Measurements from ENCODE around the gene NOS1AP. TPM values are rescaled to one million over a fixed set of nuclear protein-coding genes. Genes with fewer than 3 reads are reported as not detected.

The NOS1AP gene
- total and polyA plus RNA-seq, 9 of the 15 experiments (the other 6 are each of a cell fraction or from before 2014, with no cell fraction given), result 0.07 to 1.5 (median 0.22) TPM

DNA sequence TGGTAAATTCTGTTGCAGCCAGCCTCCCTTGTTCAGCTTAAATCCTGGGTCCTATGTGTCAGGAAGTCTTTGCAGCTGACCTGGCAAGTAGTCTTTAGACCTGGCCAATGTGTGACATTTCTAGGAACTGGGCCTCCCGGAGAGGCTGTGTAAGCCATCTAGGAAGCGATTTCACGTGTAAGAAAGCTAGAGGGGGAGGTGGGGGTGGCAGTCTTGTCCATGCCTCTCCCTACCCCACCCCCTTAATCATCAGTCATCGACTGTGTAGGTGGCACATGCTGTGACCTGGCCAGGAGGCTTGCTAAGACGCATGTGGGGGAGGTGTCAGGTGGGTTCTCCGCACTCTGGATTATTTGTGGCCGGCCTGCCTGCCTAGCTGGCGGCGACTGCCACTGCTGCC lies 320.5 kb downstream of the NOS1AP start (continued):
- TF ChIP-seq U2AF1 (optimal IDR thresholded peaks at IDR 0.05; ENCODE audit: low read depth, low read length), result no peak
- no peak for TF ChIP-seq CBX1 (IDR thresholded peaks at IDR 0.05; ENCODE audit: low read depth)
- TF ChIP-seq PURB (CRISPR knock-in tag; IDR thresholded peaks at IDR 0.05; ENCODE audit: low read depth), result no peak
- peak; percentile 17; the same call in 1 of the 2 replicates for TF ChIP-seq MYC (IDR thresholded peaks at IDR 0.05; ENCODE audit: low read depth, low read length)
- TF ChIP-seq MYC (CRISPR knock-in tag; IDR thresholded peaks at IDR 0.05; ENCODE audit: borderline replicate concordance, low read depth), result no peak
- no peak for TF ChIP-seq TRIM28 (IDR thresholded peaks at IDR 0.05)
- no peak for TF ChIP-seq HNRNPLL (IDR thresholded peaks at IDR 0.05; ENCODE audit: low read depth, low read length, poor library complexity, severe bottlenecking)
- TF ChIP-seq, protein P1, sequence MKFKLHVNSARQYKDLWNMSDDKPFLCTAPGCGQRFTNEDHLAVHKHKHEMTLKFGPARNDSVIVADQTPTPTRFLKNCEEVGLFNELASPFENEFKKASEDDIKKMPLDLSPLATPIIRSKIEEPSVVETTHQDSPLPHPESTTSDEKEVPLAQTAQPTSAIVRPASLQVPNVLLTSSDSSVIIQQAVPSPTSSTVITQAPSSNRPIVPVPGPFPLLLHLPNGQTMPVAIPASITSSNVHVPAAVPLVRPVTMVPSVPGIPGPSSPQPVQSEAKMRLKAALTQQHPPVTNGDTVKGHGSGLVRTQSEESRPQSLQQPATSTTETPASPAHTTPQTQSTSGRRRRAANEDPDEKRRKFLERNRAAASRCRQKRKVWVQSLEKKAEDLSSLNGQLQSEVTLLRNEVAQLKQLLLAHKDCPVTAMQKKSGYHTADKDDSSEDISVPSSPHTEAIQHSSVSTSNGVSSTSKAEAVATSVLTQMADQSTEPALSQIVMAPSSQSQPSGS (CRISPR knock-in tag; IDR thresholded peaks at IDR 0.05), result no peak
- TF ChIP-seq MCM7 (IDR thresholded peaks at IDR 0.05), result no peak
- TF ChIP-seq ZKSCAN3 (CRISPR knock-in tag; IDR thresholded peaks at IDR 0.05), result no peak
- no peak for TF ChIP-seq ESRRA (IDR thresholded peaks at IDR 0.05; ENCODE audit: borderline replicate concordance, low read depth)
- peak; percentile 37; the same call in 1 of the 2 replicates for TF ChIP-seq ZEB2 (IDR thresholded peaks at IDR 0.05)
- no peak for TF ChIP-seq TAF7 (tag; IDR thresholded peaks at IDR 0.05)
- TF ChIP-seq, protein P2, sequence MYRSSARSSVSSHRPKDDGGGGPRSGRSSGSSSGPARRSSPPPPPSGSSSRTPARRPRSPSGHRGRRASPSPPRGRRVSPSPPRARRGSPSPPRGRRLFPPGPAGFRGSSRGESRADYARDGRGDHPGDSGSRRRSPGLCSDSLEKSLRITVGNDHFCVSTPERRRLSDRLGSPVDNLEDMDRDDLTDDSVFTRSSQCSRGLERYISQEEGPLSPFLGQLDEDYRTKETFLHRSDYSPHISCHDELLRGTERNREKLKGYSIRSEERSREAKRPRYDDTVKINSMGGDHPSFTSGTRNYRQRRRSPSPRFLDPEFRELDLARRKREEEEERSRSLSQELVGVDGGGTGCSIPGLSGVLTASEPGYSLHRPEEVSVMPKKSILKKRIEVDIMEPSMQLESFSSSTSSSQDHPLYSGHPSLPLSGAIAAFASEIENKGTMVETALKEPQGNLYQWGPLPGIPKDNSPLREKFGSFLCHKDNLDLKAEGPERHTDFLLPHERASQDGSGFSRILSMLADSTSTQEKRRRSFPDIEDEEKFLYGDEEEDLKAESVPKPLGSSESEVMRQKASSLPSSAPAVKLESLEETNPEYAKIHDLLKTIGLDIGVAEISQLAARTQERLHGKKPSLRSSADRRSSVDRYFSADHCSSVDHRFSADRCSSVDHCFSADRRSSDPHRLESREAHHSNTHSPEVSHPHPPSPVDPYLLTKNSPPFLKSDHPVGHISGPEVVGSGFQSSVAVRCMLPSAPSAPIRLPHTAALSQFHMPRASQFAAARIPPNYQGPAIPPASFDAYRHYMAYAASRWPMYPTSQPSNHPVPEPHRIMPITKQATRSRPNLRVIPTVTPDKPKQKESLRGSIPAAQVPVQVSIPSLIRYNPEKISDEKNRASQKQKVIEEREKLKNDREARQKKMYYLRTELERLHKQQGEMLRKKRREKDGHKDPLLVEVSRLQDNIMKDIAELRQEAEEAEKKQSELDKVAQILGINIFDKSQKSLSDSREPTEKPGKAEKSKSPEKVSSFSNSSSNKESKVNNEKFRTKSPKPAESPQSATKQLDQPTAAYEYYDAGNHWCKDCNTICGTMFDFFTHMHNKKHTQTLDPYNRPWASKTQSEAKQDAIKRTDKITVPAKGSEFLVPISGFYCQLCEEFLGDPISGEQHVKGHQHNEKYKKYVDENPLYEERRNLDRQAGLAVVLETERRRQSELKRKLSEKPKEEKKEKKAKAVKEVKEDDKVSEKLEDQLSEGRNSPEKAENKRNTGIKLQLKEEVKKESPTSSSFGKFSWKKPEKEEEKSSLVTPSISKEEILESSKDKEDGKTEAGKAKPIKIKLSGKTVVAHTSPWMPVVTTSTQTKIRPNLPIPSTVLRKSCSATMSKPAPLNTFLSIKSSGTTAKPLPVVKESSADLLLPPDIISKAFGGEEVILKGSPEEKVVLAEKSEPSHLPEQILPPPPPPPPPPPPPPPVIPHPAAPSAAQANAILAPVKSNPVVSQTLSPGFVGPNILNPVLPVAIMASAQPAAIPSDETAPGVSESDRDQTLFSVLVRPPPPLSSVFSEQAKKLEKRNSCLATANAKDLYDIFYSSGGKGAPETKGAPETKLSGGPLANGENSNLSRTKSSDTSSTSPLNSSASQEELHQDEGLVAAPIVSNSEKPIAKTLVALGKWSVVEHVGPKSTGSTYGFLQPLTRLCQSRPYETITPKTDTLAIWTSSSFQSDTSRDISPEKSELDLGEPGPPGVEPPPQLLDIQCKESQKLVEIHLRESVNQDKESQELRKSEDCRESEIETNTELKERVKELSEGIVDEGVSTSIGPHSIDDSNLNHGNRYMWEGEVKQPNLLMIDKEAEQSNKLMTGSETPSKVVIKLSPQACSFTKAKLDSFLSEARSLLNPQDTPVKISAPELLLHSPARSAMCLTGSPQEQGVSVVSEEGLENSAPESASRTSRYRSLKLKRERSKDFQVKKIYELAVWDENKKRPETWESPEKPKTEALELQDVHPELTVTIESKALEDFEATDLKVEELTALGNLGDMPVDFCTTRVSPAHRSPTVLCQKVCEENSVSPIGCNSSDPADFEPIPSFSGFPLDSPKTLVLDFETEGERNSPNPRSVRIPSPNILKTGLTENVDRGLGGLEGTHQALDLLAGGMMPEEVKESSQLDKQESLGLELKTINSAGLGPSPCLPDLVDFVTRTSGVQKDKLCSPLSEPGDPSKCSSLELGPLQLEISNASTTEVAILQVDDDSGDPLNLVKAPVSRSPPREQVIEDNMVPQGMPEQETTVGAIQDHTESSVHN (IDR thresholded peaks at IDR 0.05; ENCODE audit: borderline replicate concordance in 1 of 2, low read depth in 1 of 2), result no peak
- TF ChIP-seq, protein P3, sequence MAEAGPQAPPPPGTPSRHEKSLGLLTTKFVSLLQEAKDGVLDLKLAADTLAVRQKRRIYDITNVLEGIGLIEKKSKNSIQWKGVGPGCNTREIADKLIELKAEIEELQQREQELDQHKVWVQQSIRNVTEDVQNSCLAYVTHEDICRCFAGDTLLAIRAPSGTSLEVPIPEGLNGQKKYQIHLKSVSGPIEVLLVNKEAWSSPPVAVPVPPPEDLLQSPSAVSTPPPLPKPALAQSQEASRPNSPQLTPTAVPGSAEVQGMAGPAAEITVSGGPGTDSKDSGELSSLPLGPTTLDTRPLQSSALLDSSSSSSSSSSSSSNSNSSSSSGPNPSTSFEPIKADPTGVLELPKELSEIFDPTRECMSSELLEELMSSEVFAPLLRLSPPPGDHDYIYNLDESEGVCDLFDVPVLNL (CRISPR knock-in tag; IDR thresholded peaks at IDR 0.05; ENCODE audit: low read depth), result no peak
- no peak for TF ChIP-seq LEF1 (IDR thresholded peaks at IDR 0.05)
- TF ChIP-seq SNIP1 (IDR thresholded peaks at IDR 0.05; ENCODE audit: low read depth), result no peak
- no peak for TF ChIP-seq KAT2B (IDR thresholded peaks at IDR 0.05; ENCODE audit: low read depth, low read length)
- no peak for TF ChIP-seq ZNF764 (CRISPR knock-in tag; IDR thresholded peaks at IDR 0.05; ENCODE audit: low read depth)
